AML-193 (cell line): ENCODE data around the gene RNF224.
"Not testable (repeated sequence)": the region's sequence is repeated elsewhere in the genome, so short reads cannot be mapped to it uniquely, and the experiment has no call there.

Experiments
- DNase-seq, 2 experiments: peaks; one replicate each; lab custom pipeline; 2025; lab: John Stamatoyannopoulos, UW

Gene RNF224

GRCh38 chr9:137240841-137241489 is 13.7 kb downstream of the RNF224 start, which contains the start of gene TUBB4B:
TUBB4B (plus strand) TSS chr9:137241287; CDS start chr9:137241361, 74 bp downstream.
- DNase-seq = peak; percentile 99

GRCh38 chr9:137241490-137242268 is 14.4 kb downstream of the RNF224 start:
- DNase-seq = peak in 1 of 2 experiments; percentile 7

- DNase-seq = no peak
Observed at GRCh38 chr9:137242269-137243203, 15.2 kb downstream of the RNF224 start.

- not testable (repeated sequence) for DNase-seq
Observed at GRCh38 chr9:137243266-137243625, 15.9 kb downstream of the RNF224 start.

- DNase-seq = no peak
Observed at GRCh38 chr9:137243626-137244485, 16.6 kb downstream of the RNF224 start.

GRCh38 chr9:137244486-137245449 is 17.5 kb downstream of the RNF224 start:
- no peak for DNase-seq

GRCh38 chr9:137245450-137246421 is 18.4 kb downstream of the RNF224 start:
- no peak for DNase-seq

- no peak for DNase-seq
Observed at GRCh38 chr9:137247135-137247915, 20.0 kb downstream of the RNF224 start.

GRCh38 chr9:137247916-137248175 is 20.5 kb downstream of the RNF224 start:
- no peak for DNase-seq

GRCh38 chr9:137250329-137251193 is 23.3 kb downstream of the RNF224 start:
- DNase-seq = no peak

GRCh38 chr9:137251194-137251461 is 23.8 kb downstream of the RNF224 start, which contains the start of gene STPG3:
STPG3 (plus strand) TSS chr9:137251286; CDS start chr9:137251287, 1 bp downstream.
- DNase-seq = no peak

GRCh38 chr9:137251490-137252268 is 24.4 kb downstream of the RNF224 start:
- no peak for DNase-seq

GRCh38 chr9:137252555-137253506 is 25.5 kb downstream of the RNF224 start:
- no peak for DNase-seq

- no peak for DNase-seq
Observed at GRCh38 chr9:137253717-137254623, 26.7 kb downstream of the RNF224 start.
